C4-2B (cell line): ENCODE measurements around the gene NF2.

Source experiments
- H3K27ac ChIP-seq: fragments of 450-650 bp; 2 replicates; pipeline ENCODE4 v1.5.1; 2017
- CTCF ChIP-seq: fragments of 450-650 bp; conservative IDR thresholded peaks from 2 replicates; pipeline ENCODE4 v1.5.1; 2017; ENCODE audit warnings: mild to moderate bottlenecking
- ZFX ChIP-seq: fragments of 450-650 bp; IDR thresholded peaks from 2 replicates; pipeline ENCODE4 v1.6.1; 2017

NF2 gene

GRCh38 chr22:29641700-29642330 is 38.4 kb downstream of the NF2 start:
- no peak overlapping the region for H3K27ac ChIP-seq
- no peak for TF ChIP-seq CTCF
- no peak for TF ChIP-seq ZFX

GRCh38 chr22:29642694-29643093 is 39.3 kb downstream of the NF2 start:
- no peak overlapping the region for H3K27ac ChIP-seq
- no peak for TF ChIP-seq ZFX

- H3K27ac ChIP-seq, result no peak overlapping the region
- TF ChIP-seq ZFX, result no peak
- no peak for TF ChIP-seq CTCF
Observed at GRCh38 chr22:29647954-29648737, 44.7 kb downstream of the NF2 start.

- no peak overlapping the region for H3K27ac ChIP-seq
- TF ChIP-seq ZFX (no peak), CTCF (no peak)
Observed at GRCh38 chr22:29650370-29650769, 46.9 kb downstream of the NF2 start.

- no peak overlapping the region for H3K27ac ChIP-seq
- no peak for TF ChIP-seq CTCF
- no peak for TF ChIP-seq ZFX
Observed at GRCh38 chr22:29651652-29652051, 48.2 kb downstream of the NF2 start.

GRCh38 chr22:29654420-29654819 is 51.0 kb downstream of the NF2 start:
- TF ChIP-seq CTCF, result no peak
- TF ChIP-seq ZFX, result no peak
- no peak overlapping the region for H3K27ac ChIP-seq

GRCh38 chr22:29654882-29655281 is 51.4 kb downstream of the NF2 start:
- no peak overlapping the region for H3K27ac ChIP-seq

More at GRCh38 chr22:29654882-29655281, 51.4 kb downstream of the NF2 start:
- no peak for TF ChIP-seq CTCF
- TF ChIP-seq ZFX, result no peak
